Liver (tissue), 9 donors: Measurements from ENCODE around the gene ZNF700. TPM values are rescaled to one million over a fixed set of nuclear protein-coding genes. Genes with fewer than 3 reads are reported as not detected.
A peak's percentile ranks its signal among the peaks of the same experiment; 100 is the strongest.
"Not testable (repeated sequence)": the region's sequence is repeated elsewhere in the genome, so short reads cannot be mapped to it uniquely, and the experiment has no call there.

Source experiments
- DNase-seq: peaks from one replicate; pipeline ENCODE4 v3.0.0-alpha.2; 2017; ENCODE audit warnings: low spot score
- H3K27ac ChIP-seq, 2 donors: one replicate each; pipeline ENCODE4 v1.7.0; 2013; ENCODE audit warnings: inconsistent platforms in 2 of 2, low read length in 2 of 2, control low read depth in 1 of 2, low read depth in 1 of 2, mild to moderate bottlenecking in 1 of 2
- H3K27me3 ChIP-seq, 4 donors: one replicate each; pipeline versions ENCODE4 v1.6.1 to v1.7.0; 2013; ENCODE audit warnings: low read length in 3 of 4, inconsistent platforms in 1 of 4, mild to moderate bottlenecking in 1 of 4, moderate library complexity in 1 of 4; ENCODE audit not compliant: control insufficient read depth in 4 of 4, insufficient read depth in 4 of 4
- H3K36me3 ChIP-seq, 4 donors: one replicate each; pipeline versions ENCODE4 v1.6.1 to v1.7.0; 2013; ENCODE audit warnings: low read length in 3 of 4, mild to moderate bottlenecking in 3 of 4, low read depth in 1 of 4, moderate library complexity in 1 of 4; ENCODE audit not compliant: control insufficient read depth in 4 of 4, insufficient read depth in 3 of 4
- H3K4me1 ChIP-seq, 4 donors: one replicate each; pipeline versions ENCODE4 v1.6.1 to v1.7.0; 2013; ENCODE audit warnings: low read length in 3 of 4, mild to moderate bottlenecking in 3 of 4, moderate library complexity in 1 of 4; ENCODE audit not compliant: control insufficient read depth in 4 of 4, insufficient read depth in 4 of 4
- H3K4me3 ChIP-seq, 3 donors: one replicate each; pipeline versions ENCODE4 v1.6.1 to v1.7.0; 2013; ENCODE audit warnings: low read length in 3 of 3, control low read depth in 1 of 3, low read depth in 1 of 3, mild to moderate bottlenecking in 1 of 3
- H3K9ac ChIP-seq, 2 donors: one replicate each; pipeline ENCODE4 v1.7.0; 2013; ENCODE audit warnings: low read length in 2 of 2, mild to moderate bottlenecking in 2 of 2, moderate library complexity in 2 of 2, control low read depth in 1 of 2, low read depth in 1 of 2
- H3K9me3 ChIP-seq, 4 donors: one replicate each; pipeline versions ENCODE4 v1.6.1 to v1.7.0; 2013; ENCODE audit warnings: low read length in 3 of 4; ENCODE audit not compliant: control insufficient read depth in 4 of 4
- EGR1 ChIP-seq, 2 donors: IDR thresholded peaks; 2 replicates each; pipeline ENCODE4 v1.6.1; 2016 to 2018; ENCODE audit warnings: antibody characterized with exemption in 2 of 2, low read depth in 2 of 2
- FOXA1 ChIP-seq: IDR thresholded peaks from 2 replicates; pipeline ENCODE4 v1.6.1; 2016; ENCODE audit warnings: antibody characterized with exemption
- FOXA2 ChIP-seq: IDR thresholded peaks from 2 replicates; pipeline ENCODE4 v1.6.1; 2016; ENCODE audit warnings: antibody characterized with exemption
- GABPA ChIP-seq, 2 donors: IDR thresholded peaks in 1 of 2; conservative IDR thresholded peaks in 1 of 2; 2 replicates each; pipeline ENCODE4 v1.6.1; 2016; ENCODE audit warnings: antibody characterized with exemption in 2 of 2, mild to moderate bottlenecking in 1 of 2, moderate library complexity in 1 of 2
- HNF4A ChIP-seq, 2 donors: conservative IDR thresholded peaks; 2 replicates each; pipeline ENCODE4 v1.6.1; 2016; ENCODE audit warnings: antibody characterized with exemption in 2 of 2, mild to moderate bottlenecking in 2 of 2
- HNF4G ChIP-seq: IDR thresholded peaks from 2 replicates; pipeline ENCODE4 v1.6.1; 2016; ENCODE audit warnings: antibody characterized with exemption
- JUND ChIP-seq, 2 donors: IDR thresholded peaks; 2 replicates each; pipeline ENCODE4 v1.6.1; 2016; ENCODE audit warnings: antibody characterized with exemption in 2 of 2
- NR2F2 ChIP-seq: IDR thresholded peaks from 2 replicates; pipeline ENCODE4 v1.6.1; 2016; ENCODE audit warnings: antibody characterized with exemption
- RXRA ChIP-seq, 2 donors: IDR thresholded peaks; 2 replicates each; pipeline ENCODE4 v1.6.1; 2017 to 2018; ENCODE audit warnings: antibody characterized with exemption in 2 of 2, mild to moderate bottlenecking in 1 of 2
- SP1 ChIP-seq: IDR thresholded peaks from 2 replicates; pipeline ENCODE4 v1.6.1; 2018; ENCODE audit warnings: antibody characterized with exemption, mild to moderate bottlenecking
- TAF1 ChIP-seq: conservative IDR thresholded peaks from 2 replicates; pipeline ENCODE4 v1.6.1; 2016; ENCODE audit warnings: antibody characterized with exemption, mild to moderate bottlenecking
- YY1 ChIP-seq: IDR thresholded peaks from 2 replicates; pipeline ENCODE4 v1.6.1; 2016; ENCODE audit warnings: antibody characterized with exemption, mild to moderate bottlenecking
- WGBS: extraction: QIAGEN DNeasy Blood & Tissue Kit; methylation state at CpG from one replicate; pipeline ENCODE4 v1.1.7; 2013; 5-methylcytosine and 5-hydroxymethylcytosine counted together
- polyA plus RNA-seq, 2 donors: library from polyadenylated mRNA; stranded (reverse) in 1 of 2; unstranded in 1 of 2; fragments of 200-250 nt in 1 of 2; fragments of >200 nt in 1 of 2; fragmentation: Nextera tagmentation in 1 of 2; extraction: Ambion mirVana in 1 of 2; gene quantifications; one replicate each; pipeline versions ENCODE4 v1.2.1 to v1.2.3, GENCODE V29; 2013 to 2015
- total RNA-seq, 2 donors: library from RNA; depleted of rRNA; stranded (reverse); fragments of >200 nt; gene quantifications; one replicate each; pipeline ENCODE4 v1.2.3, GENCODE V29; 2014
- TF ChIP-seq, protein P1 (sequence below): IDR thresholded peaks from 2 replicates; pipeline ENCODE4 v1.6.1; 2016; ENCODE audit warnings: antibody characterized with exemption
- TF ChIP-seq, protein P2 (sequence below): IDR thresholded peaks from 2 replicates; pipeline ENCODE4 v1.6.1; 2016; ENCODE audit warnings: antibody characterized with exemption
- TF ChIP-seq, protein P3 (sequence below): IDR thresholded peaks from 2 replicates; pipeline ENCODE4 v1.6.1; 2016; ENCODE audit warnings: antibody characterized with exemption, mild to moderate bottlenecking
- donor health status: healthy.
- donor health status: healthy.
- donor health status: healthy.
- donor health status: healthy.
- donor health status: healthy.

Gene ZNF700
- total and polyA plus RNA-seq, 4 donors, result 3.1 to 13.7 (median 6.7) TPM

DNA sequence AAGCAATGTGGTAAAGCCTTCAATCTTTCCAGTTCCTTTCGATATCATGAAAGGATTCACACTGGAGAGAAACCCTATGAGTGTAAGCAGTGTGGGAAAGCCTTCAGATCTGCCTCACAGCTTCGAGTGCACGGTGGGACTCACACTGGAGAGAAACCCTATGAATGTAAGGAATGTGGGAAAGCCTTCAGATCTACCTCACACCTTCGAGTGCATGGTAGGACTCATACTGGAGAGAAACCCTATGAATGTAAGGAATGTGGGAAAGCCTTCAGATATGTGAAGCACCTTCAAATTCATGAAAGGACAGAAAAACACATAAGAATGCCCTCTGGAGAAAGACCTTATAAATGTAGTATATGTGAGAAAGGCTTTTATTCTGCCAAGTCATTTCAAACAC, 24.3 kb downstream of the ZNF700 start (continued):
- TF ChIP-seq, protein P1, sequence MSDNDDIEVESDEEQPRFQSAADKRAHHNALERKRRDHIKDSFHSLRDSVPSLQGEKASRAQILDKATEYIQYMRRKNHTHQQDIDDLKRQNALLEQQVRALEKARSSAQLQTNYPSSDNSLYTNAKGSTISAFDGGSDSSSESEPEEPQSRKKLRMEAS, result no peak
- no peak for TF ChIP-seq EGR1 (IDR thresholded peaks at IDR 0.05; ENCODE audit: low read depth in 2 of 2)

DNA sequence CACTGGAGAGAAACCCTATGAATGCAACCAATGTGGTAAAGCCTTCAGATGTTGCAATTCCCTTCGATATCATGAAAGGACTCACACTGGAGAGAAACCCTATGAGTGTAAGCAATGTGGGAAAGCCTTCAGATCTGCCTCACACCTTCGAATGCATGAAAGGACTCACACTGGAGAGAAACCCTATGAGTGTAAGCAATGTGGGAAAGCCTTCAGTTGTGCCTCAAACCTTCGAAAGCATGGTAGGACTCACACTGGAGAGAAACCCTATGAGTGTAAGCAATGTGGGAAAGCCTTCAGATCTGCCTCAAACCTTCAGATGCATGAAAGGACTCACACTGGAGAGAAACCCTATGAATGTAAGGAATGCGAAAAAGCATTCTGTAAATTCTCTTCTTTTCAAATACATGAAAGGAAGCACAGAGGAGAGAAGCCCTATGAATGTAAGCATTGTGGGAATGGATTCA, 24.7 kb downstream of the ZNF700 start:
- not testable (repeated sequence) for H3K9ac ChIP-seq, H3K27ac ChIP-seq, H3K4me1 ChIP-seq, DNase-seq, H3K27me3 ChIP-seq
- Histone ChIP-seq H3K9me3 (peaks cover 63 to 100% (median 83%) of the 10 kb centered on the region in 4 donors), H3K4me3 (peak overlapping the region in 2 of 3 donors; percentile 69 to 83), H3K36me3 (peaks cover 14 to 58% (median 55%) of the 10 kb centered on the region in 4 donors)
- WGBS, result 97% methylated on average over 4 of the region's 4 CpGs

DNA sequence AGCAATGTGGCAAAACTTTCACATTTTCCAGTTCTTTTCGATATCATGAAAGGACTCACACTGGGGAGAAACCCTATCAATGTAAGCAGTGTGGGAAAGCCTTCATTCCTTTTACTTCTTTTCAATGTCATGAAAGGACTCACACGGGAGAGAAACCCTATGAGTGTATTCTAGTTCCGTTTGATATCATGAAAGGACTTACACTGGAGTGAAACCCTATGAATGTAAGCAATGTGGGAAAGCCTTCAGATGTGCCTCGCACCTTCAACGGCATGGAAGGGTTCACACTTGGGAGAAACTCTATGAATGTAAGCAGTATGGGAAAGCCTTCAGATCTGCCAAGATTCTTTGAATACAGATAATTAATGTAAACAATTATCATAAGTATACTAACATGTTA, 25.4 kb downstream of the ZNF700 start:
- peaks cover 14 to 52% (median 49%) of the 10 kb centered on the region in 4 donors for H3K36me3 ChIP-seq
- TF ChIP-seq NR2F2 (no peak), FOXA2 (no peak), RXRA (IDR thresholded peaks at IDR 0.05) (no peak), SP1 (no peak), YY1 (no peak), GABPA (IDR thresholded peaks at IDR 0.05 in 1 of 2, conservative IDR thresholded peaks at IDR 0.05 in 1 of 2) (no peak), FOXA1 (no peak), EGR1 (IDR thresholded peaks at IDR 0.05; ENCODE audit: low read depth in 2 of 2) (no peak), HNF4G (no peak), JUND (IDR thresholded peaks at IDR 0.05) (no peak), TAF1 (no peak), HNF4A (conservative IDR thresholded peaks at IDR 0.05) (no peak)
- TF ChIP-seq, protein P2, sequence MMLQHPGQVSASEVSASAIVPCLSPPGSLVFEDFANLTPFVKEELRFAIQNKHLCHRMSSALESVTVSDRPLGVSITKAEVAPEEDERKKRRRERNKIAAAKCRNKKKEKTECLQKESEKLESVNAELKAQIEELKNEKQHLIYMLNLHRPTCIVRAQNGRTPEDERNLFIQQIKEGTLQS, result no peak
- TF ChIP-seq, protein P3, sequence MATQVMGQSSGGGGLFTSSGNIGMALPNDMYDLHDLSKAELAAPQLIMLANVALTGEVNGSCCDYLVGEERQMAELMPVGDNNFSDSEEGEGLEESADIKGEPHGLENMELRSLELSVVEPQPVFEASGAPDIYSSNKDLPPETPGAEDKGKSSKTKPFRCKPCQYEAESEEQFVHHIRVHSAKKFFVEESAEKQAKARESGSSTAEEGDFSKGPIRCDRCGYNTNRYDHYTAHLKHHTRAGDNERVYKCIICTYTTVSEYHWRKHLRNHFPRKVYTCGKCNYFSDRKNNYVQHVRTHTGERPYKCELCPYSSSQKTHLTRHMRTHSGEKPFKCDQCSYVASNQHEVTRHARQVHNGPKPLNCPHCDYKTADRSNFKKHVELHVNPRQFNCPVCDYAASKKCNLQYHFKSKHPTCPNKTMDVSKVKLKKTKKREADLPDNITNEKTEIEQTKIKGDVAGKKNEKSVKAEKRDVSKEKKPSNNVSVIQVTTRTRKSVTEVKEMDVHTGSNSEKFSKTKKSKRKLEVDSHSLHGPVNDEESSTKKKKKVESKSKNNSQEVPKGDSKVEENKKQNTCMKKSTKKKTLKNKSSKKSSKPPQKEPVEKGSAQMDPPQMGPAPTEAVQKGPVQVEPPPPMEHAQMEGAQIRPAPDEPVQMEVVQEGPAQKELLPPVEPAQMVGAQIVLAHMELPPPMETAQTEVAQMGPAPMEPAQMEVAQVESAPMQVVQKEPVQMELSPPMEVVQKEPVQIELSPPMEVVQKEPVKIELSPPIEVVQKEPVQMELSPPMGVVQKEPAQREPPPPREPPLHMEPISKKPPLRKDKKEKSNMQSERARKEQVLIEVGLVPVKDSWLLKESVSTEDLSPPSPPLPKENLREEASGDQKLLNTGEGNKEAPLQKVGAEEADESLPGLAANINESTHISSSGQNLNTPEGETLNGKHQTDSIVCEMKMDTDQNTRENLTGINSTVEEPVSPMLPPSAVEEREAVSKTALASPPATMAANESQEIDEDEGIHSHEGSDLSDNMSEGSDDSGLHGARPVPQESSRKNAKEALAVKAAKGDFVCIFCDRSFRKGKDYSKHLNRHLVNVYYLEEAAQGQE, result no peak
- TF ChIP-seq, protein P1, result no peak
- H3K4me3 ChIP-seq, result peak overlapping the region in 2 of 3 donors; percentile 69 to 83
- no peak overlapping the region for H3K9ac ChIP-seq
- H3K27ac ChIP-seq, result no peak overlapping the region
- H3K9me3 ChIP-seq, result peaks cover 57 to 100% (median 77%) of the 10 kb centered on the region in 4 donors
- DNase-seq, result no peak
- H3K4me1 ChIP-seq, result no peaks in the 10 kb centered on the region
- H3K27me3 ChIP-seq, result no peaks in the 10 kb centered on the region
- WGBS, result 97% methylated on average over 5 of the region's 5 CpGs
